Type B pancreatic cell (in vitro differentiated cells): ENCODE results near the gene UMODL1. TPM values are rescaled to one million over a fixed set of nuclear protein-coding genes. Genes with fewer than 3 reads are reported as not detected.
"Not testable (repeated sequence)": the region's sequence is repeated elsewhere in the genome, so short reads cannot be mapped to it uniquely, and the experiment has no call there.

Experiments used
- DNase-seq: peaks from one replicate; pipeline ENCODE4 v3.0.0; 2021; ENCODE audit warnings: mixed read lengths; ENCODE audit not compliant: unreplicated experiment; ENCODE audit errors: extremely low spot score
- H3K27ac Mint-ChIP-seq: 2 replicates; pipeline ENCODE4 v1.8.0; 2021; ENCODE audit warnings: mild to moderate bottlenecking, mixed read lengths
- H3K27me3 Mint-ChIP-seq: 2 replicates; pipeline ENCODE4 v1.8.0; 2021; ENCODE audit warnings: mixed read lengths
- H3K36me3 Mint-ChIP-seq: 2 replicates; pipeline ENCODE4 v1.8.0; 2021; ENCODE audit warnings: mixed read lengths
- H3K4me1 Mint-ChIP-seq: one replicate; pipeline ENCODE4 v1.8.0; 2021; ENCODE audit warnings: mixed read lengths; ENCODE audit not compliant: unreplicated experiment
- H3K4me3 Mint-ChIP-seq: 2 replicates; pipeline ENCODE4 v1.8.0; 2021; ENCODE audit warnings: mild to moderate bottlenecking, mixed read lengths
- H3K9me3 Mint-ChIP-seq: 2 replicates; pipeline ENCODE4 v1.8.0; 2021; ENCODE audit warnings: mixed read lengths
- total RNA-seq: library from RNA; stranded (reverse); gene quantifications from 2 replicates; pipeline ENCODE4 v1.2.1, GENCODE V29; 2021; ENCODE audit warnings: low replicate concordance
- TF ChIP-seq, protein P1 (sequence below): fragments of 200-600 bp; sonication (generic); conservative IDR thresholded peaks from 2 replicates; pipeline ENCODE4 v1.5.0; 2021; ENCODE audit warnings: antibody characterized with exemption, mild to moderate bottlenecking

The UMODL1 gene
- total RNA-seq, 1 donor from 2014 or later, result 0.36 TPM

DNA sequence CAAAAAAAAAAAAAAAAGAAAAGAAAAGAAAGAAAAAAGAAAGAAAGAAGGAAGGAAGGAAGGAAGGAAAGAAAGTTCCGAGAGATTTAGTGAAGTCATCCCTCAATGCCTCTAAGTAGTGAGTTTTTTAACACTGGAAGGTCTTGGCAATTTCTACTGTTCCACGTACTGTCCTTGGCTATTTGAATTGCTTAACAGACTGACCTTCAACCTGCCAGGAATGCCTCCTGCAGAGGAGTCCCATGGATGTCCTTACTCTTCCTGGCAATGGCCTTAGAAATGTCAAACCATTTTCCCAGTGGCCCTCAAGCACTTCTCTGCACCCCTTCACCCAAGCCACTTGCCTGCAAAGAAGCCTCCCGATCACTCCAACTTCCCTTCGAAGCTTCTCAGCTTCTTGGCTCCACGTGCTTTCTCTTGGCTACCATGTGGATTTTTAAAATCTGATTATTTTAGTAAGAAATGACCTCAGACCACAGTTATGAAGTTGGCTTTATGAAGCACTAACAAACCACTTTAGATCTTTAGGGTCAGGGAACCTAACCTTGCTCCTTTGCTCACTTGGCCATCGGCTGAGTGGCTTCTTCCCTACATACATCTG, 104.1 kb downstream of the UMODL1 start:
- Mint-ChIP-seq H3K9me3 (no peaks in the 10 kb centered on the region), H3K4me3 (no peak overlapping the region), H3K4me1 (no peaks in the 10 kb centered on the region), H3K27ac (no peak overlapping the region), H3K36me3 (no peaks in the 10 kb centered on the region), H3K27me3 (peaks cover 3% of the 10 kb centered on the region)
- TF ChIP-seq, protein P1, sequence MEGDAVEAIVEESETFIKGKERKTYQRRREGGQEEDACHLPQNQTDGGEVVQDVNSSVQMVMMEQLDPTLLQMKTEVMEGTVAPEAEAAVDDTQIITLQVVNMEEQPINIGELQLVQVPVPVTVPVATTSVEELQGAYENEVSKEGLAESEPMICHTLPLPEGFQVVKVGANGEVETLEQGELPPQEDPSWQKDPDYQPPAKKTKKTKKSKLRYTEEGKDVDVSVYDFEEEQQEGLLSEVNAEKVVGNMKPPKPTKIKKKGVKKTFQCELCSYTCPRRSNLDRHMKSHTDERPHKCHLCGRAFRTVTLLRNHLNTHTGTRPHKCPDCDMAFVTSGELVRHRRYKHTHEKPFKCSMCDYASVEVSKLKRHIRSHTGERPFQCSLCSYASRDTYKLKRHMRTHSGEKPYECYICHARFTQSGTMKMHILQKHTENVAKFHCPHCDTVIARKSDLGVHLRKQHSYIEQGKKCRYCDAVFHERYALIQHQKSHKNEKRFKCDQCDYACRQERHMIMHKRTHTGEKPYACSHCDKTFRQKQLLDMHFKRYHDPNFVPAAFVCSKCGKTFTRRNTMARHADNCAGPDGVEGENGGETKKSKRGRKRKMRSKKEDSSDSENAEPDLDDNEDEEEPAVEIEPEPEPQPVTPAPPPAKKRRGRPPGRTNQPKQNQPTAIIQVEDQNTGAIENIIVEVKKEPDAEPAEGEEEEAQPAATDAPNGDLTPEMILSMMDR, result no peak
- no peak for DNase-seq

DNA sequence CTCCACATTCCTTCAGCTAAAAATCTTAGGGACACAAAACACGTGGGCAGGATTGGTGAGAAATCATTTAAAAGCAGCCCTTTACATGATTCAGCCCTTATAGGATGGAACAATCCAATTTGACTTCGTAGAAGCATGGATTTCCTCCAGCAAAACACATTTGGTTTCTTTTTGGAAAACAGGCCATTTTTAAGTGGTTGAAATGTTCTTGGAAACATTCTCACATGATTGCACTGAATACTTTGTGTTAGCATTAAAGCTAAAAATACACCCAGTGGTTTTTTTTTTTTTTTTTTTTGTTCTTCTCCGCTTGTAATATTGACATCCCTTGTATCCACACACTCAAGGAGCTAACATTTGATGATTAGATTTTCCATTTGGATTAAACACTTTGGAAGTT, 105.7 kb downstream of the UMODL1 start:
- H3K4me3 Mint-ChIP-seq, result no peak overlapping the region
- H3K27me3 Mint-ChIP-seq, result peaks cover 3% of the 10 kb centered on the region
- no peaks in the 10 kb centered on the region for H3K9me3 Mint-ChIP-seq
- H3K36me3 Mint-ChIP-seq, result no peaks in the 10 kb centered on the region
- H3K4me1 Mint-ChIP-seq, result no peaks in the 10 kb centered on the region
- H3K27ac Mint-ChIP-seq, result no peak overlapping the region
- DNase-seq, result no peak
- TF ChIP-seq, protein P1, result no peak

DNA sequence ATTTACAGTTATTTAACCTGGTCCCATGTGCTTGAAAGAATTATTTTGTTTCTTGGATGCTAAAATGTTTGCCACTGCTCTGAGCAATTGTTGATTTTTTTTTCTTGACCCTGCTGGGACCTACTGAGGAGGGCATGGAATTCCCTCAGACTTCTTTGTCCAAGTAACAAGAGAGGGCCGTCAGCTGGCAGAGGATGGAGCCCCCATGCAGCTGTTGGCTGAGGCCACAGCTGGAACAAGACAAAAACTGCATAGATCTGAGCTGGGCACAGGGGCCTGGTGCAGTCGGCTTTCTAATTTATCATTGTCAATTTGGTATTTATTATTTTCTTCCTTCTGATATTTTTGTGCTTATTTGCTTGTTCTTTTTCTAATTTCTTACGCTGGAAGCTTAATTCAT, 108.2 kb downstream of the UMODL1 start:
- H3K36me3 Mint-ChIP-seq, result no peaks in the 10 kb centered on the region
- no peak overlapping the region for H3K27ac Mint-ChIP-seq
- peaks cover 3% of the 10 kb centered on the region for H3K27me3 Mint-ChIP-seq
- DNase-seq, result no peak
- TF ChIP-seq, protein P1, result no peak
- no peaks in the 10 kb centered on the region for H3K9me3 Mint-ChIP-seq
- no peaks in the 10 kb centered on the region for H3K4me1 Mint-ChIP-seq
- no peak overlapping the region for H3K4me3 Mint-ChIP-seq

DNA sequence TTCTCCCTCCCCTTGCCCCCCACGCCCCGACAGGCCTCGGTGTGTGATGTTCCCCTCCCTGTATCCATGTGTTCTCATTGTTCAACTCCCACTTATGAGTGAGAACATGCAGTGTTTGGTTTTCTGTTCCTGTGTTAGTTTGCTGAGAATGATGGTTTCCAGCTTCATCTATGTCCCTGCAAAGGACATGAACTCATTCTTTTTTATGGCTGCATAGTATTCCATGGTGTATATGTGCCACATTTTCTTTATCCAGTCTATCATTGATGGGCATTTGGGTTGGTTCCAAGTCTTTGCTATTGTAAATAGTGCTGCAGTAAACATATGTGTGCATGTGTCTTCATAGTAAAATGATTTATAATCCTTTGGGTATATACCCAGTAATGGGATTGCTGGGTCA, 108.9 kb downstream of the UMODL1 start:
- H3K4me1 Mint-ChIP-seq, H3K36me3 Mint-ChIP-seq, DNase-seq, H3K9me3 Mint-ChIP-seq, H3K4me3 Mint-ChIP-seq, H3K27ac Mint-ChIP-seq, H3K27me3 Mint-ChIP-seq: not testable (repeated sequence)

DNA sequence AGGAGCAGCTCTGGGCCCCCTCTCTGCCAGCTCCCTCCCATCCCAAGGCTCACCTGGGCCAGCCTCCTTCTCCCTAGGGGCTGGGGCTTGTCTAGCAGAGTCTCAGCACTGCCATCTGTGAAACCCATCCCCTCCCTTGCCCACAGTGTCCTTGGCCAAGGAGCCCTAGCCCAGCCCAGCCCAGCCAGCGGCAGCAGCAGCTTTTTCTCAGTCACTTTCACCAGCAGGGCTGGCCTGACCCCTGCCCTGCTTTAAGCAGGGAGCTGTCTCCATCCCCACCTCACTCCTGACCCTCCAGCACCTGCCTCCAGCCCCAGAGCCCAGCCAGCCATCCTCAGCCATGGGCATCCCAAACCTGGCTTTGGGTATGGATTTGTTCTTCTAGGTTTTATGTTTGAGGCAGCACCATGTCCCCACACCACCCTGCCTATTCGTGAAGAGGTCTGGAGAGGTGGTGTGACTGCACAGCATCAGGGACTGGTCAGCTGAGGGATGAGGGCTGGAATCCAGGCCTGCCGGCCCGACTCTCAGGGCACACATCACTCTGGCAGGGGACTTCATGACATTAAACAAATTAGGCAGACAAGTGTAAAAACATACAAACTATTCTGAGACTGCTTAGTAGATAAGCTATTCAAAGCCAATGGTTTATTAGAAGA, 111.7 kb downstream of the UMODL1 start:
- no peak overlapping the region for H3K4me3 Mint-ChIP-seq
- peaks cover 3% of the 10 kb centered on the region for H3K27me3 Mint-ChIP-seq
- no peak for DNase-seq
- peaks cover 15% of the 10 kb centered on the region for H3K9me3 Mint-ChIP-seq
- H3K36me3 Mint-ChIP-seq, result no peaks in the 10 kb centered on the region
- H3K27ac Mint-ChIP-seq, result no peak overlapping the region
- H3K4me1 Mint-ChIP-seq, result no peaks in the 10 kb centered on the region
- TF ChIP-seq, protein P1, result no peak

DNA sequence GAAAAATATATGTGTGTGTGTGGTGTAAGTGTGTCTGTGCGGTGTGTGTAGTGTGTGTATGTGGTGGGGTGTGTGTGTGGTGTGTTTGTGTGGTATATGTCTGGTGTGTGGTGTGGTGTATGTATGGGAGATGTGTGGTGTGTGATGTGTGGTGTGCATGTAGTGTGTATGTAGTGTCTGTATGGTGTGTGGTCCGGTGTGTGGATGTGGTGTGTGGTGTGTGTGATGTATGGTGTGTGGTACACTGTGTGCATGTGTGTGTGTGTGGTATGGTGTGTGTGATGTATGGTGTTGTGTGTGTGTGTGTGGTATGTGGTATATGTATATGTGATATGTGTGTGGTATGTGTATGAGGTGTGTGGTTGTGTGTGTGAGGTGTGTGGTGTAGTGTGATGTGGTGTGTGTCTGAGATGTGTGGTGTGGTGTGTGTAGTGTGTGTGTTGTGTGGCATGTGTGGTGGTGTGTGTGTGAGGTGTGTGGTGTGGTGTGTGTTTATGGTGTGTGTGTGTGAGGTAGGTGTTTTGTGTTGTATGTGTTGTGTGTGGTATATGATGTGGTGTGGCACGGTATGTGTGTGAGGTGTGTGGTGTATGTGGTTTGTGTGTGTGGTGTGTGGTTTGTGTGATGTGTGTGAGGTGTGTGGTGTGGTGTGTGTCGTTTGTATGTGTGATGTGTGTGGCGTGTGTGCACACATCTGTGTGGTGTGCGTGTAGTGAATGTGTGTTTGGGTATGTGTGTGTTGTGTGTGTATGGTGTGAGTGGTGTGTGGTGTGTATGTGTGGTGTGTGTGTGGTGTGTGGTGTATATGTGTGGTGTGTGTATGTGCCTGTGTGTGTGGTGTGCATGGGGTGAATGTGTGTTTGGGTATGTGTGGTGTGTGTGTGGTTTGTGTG, 112.5 kb downstream of the UMODL1 start:
- Mint-ChIP-seq H3K4me3 (no peak overlapping the region), H3K36me3 (no peaks in the 10 kb centered on the region), H3K9me3 (peaks cover 15% of the 10 kb centered on the region), H3K4me1 (no peaks in the 10 kb centered on the region), H3K27me3 (no peaks in the 10 kb centered on the region), H3K27ac (no peak overlapping the region)
- no peak for DNase-seq
- TF ChIP-seq, protein P1, result no peak
